ENCODE data around the gene PCOLCE2.

The PCOLCE2 gene

GRCh38 chr3:142888481-142889211, at the start of gene PCOLCE2:
TSS of gene PCOLCE2 (minus strand) at chr3:142889083. CDS start at chr3:142888896, 187 bp downstream.
- no peak for DNase-seq (ENCODE audit: low read depth in 2 of 2)

GRCh38 chr3:142935963-142936362, 47.1 kb upstream of the PCOLCE2 start:
- DNase-seq (ENCODE audit: low read depth in 2 of 2), result no peak

- DNase-seq (ENCODE audit: low read depth in 2 of 2), result no peak
Observed at GRCh38 chr3:142934887-142935269, 46.0 kb upstream of the PCOLCE2 start.

- no peak for DNase-seq (ENCODE audit: low read depth in 2 of 2)
Observed at GRCh38 chr3:142934128-142934886, 45.4 kb upstream of the PCOLCE2 start.

GRCh38 chr3:142931222-142931621, 42.3 kb upstream of the PCOLCE2 start:
- DNase-seq (ENCODE audit: low read depth in 2 of 2), result peak in 1 of 2 donors; percentile 26

DNA sequence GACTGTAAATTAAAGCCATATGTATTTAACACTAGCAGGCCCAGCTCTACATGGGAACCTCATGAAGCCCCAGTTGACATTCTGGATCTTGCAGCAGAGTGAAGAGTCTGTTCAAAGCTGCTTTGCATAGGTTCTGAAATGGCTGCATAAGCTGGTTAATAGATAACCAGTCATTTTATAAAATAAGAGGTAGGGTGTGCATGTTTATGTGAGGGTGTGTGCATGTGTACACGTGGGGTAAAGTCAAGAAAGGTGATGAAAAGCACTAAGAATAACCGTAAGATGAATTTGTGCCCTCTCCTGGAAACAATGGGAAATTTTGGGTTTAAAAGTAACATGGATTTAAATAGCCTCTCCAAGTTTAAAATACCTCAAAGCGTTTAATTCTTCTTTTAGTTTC, 41.6 kb upstream of the PCOLCE2 start:
- DNase-seq (ENCODE audit: low read depth in 2 of 2), result no peak

GRCh38 chr3:142929890-142930289, 41.0 kb upstream of the PCOLCE2 start:
- DNase-seq (ENCODE audit: low read depth in 2 of 2), result no peak

DNA sequence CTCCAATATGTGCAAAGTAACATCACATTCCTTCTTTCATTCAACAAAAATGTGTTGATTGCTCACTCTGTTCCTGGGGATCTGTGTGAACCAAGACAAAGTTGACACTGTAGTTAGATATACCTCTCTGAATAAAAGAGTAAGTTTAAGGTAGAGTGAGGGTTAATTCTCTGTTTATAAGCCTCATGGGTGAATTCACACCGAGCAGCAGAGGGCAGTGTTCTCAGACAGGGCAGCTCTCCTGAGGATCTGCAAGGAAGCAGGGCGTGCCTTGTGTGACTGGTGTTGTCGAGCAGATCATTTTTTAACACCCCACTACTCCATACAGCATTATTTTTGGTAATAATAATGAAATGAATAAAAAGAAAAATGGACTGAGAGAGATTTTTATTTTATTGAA, 40.2 kb upstream of the PCOLCE2 start:
- peak; percentile 19 to 26 for DNase-seq (ENCODE audit: low read depth in 2 of 2)

DNA sequence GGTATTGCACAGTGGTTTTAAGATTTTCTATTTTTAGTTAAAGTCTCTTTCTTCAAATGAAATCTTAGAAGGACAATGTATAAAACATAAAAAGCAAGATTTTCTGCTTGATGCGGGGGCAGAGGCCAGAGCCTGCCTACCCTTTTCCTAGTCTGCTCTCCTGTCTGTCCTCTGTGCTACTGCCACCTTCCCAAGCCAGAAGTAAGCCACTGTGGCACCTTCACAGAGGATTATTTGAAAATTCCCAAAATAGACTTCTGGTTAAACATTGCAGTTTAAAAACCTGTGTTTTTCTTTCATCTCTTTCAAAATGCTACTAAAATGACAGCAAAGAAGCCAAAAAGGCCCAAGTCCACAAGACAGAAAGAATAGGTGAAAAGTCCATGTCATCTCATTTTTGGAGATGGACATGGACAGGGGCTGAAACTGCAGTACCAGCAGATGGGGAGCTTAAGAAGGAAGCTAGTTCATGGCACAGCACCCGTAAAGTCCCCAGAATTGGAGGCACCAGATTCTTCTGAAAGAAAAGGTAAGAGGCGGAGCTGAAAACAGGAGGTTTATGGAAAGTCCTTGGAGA, 37.6 kb upstream of the PCOLCE2 start:
- DNase-seq (ENCODE audit: low read depth in 2 of 2), result no peak

GRCh38 chr3:142925140-142925539, 36.3 kb upstream of the PCOLCE2 start:
- no peak for DNase-seq (ENCODE audit: low read depth in 2 of 2)

DNA sequence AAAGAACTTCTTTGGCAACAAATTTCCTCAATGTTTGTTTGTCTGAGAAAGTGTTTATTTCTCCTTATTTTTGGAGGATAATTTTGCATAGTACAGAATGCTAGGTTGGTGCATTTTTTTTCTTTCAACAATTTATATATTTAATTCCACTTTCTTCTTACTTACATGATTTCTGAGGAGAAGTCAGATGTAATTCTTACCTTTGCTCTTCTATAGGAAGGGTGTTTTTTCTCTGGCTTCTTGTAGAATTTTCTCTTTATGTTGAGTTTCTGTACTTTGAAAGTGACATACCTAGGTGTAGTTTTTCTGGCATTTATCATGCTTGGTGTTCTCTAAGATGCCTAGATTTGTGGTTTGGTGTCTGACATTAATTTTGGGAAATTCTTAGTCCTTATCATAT, 34.8 kb upstream of the PCOLCE2 start:
- DNase-seq (ENCODE audit: low read depth in 2 of 2), result no peak

GRCh38 chr3:142916605-142917004, 27.7 kb upstream of the PCOLCE2 start:
- DNase-seq (ENCODE audit: low read depth in 2 of 2), result no peak

DNA sequence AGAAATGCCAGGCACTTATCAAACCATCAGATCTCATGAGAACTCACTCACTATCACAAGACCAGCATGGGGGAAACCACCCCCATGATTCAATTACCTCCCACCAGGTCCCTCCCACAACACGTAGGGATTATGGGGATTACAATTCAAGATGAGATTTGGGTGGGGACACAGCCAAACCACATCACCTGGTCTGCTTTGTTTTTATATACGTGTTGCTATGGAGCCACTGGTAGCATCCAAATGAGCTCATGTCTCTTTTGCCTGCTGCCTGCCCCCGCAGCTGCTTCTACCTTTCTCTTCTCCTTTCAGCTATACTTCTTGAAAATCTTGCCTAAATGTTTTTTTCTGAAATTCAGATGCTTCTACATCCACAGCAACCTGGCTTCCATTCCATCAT, 26.8 kb upstream of the PCOLCE2 start:
- DNase-seq (ENCODE audit: low read depth in 2 of 2), result no peak

DNA sequence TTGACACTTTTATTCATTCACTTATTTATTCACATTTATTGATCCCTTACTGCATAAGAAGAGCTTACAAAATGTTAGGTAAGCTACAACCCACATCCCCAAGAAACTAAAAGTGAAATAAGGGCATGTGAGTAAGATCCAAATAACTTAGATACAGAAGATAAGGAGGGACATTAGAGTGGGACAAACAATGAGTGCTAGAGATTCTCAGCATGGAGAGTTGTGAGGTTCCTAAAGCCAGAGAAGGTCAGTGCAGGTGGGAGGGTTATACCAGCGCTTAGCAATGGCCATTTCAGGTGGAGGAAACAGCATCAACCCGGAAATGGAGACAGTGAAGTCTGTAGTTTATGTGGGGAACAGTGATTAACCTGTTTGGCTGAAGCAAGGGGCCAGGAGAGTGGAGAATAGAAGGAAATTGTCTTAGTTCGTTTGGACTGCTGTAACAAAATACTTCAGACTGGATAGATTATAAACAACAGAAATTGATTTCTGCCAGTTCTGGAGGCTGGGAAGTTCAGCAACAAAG, 25.5 kb upstream of the PCOLCE2 start:
- no peak for DNase-seq (ENCODE audit: low read depth in 2 of 2)

DNA sequence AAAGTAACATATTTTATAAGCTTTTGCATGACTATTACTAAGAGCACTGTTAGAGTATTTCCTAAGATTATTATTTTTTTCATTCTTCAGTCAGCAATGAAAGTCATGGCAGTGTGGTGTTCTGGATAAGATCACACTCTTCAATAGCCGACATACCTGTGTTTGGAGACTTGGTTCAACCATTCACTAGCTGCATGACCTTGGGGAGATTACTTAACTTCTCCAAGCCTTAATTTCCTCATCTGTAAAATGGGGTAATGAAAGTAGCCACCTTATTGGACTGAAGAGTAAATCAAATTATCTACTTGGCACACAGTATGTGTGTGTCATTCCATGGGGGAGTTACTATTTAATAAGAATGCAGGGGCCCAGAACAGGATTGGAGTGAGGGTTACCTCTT, 24.5 kb upstream of the PCOLCE2 start:
- no peak for DNase-seq (ENCODE audit: low read depth in 2 of 2)

DNA sequence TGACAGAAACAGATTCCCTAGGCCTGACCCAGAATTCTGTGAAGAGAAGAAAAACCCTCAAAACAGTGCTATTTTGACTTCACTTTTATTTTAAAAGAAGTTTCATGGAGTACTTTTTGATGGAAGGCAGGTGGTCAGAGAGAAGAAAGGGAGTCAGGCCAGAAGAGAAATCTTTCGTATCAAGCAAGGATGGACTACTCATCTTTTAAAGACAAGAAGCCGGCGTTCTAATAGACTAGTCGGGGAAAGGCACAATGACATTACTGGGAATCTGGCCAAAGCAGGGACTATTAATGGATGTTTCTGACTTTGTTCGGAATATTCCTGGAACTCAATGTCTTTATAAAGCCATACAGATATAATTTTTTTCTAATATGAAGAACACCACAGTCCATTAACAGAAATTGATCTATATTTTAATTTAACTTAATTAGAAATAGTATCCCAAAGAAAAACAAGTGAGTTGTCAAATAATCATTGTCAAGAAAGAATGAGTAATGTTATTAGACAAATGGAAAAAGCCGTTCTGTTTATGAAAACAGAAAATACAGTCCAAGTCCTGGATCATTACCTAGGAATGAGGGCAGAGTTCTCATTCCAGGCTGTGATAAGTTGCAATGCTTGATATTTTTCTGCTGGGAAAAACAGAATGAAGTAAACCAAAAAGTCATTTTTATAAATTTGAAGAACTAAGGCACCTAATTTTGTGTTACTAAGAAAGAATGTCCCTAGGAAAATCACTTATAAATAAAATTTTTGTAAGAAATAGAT, 23.7 kb upstream of the PCOLCE2 start:
- no peak for DNase-seq (ENCODE audit: low read depth in 2 of 2)

DNA sequence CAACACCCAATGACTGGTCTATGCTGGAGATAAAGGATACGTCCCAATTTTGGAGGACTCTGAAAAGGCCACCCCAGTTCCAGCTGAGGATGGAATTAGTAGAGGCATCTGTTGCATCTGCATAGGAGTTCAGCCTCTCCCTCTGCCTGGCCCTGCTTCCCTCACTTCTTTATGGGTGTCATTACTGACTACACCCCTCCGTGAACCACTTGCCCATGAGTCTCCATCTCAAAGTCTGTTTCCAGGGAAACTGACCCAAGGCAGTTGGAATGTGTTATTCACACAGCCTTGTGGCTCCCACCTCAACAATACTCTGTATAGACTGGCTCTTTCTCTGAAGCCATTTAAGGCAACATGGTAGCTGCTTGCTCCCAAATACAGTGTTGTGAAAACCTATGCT, 21.4 kb upstream of the PCOLCE2 start:
- no peak for DNase-seq (ENCODE audit: low read depth in 2 of 2)

DNA sequence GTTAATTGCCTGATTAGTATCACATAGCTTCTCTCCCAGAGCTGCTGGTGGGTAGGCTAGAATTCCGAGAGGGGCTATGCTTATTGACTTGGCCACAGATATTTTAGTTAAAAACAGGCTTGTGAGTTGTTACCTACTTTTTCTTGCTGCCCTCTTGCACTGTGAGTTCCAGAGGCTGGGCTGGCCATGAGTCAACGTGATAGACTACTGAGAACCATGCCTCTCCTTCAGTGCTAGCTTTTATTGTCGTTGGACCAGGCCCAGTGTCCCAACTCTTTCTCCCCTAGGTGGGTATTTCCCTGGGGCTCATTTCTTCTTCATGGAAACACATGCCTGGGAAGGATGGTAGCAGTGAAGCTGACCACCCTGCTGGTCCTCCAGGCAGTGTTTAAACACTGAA, 20.4 kb upstream of the PCOLCE2 start:
- DNase-seq (ENCODE audit: low read depth in 2 of 2), result no peak

GRCh38 chr3:142907996-142908395, 19.1 kb upstream of the PCOLCE2 start:
- DNase-seq (ENCODE audit: low read depth in 2 of 2), result no peak

GRCh38 chr3:142904639-142905436, 16.0 kb upstream of the PCOLCE2 start:
- DNase-seq (ENCODE audit: low read depth in 2 of 2), result no peak

GRCh38 chr3:142902356-142902755, 13.5 kb upstream of the PCOLCE2 start:
- no peak for DNase-seq (ENCODE audit: low read depth in 2 of 2)

Measured in stimulated activated CD8-positive, alpha-beta memory T cell treated with anti-CD3 and anti-CD28 coated beads, Interleukin-2, amount 100 ng/mL, for 48 hours (primary cell).